ENCODE results near the gene DDX20.

The DDX20 gene

DNA sequence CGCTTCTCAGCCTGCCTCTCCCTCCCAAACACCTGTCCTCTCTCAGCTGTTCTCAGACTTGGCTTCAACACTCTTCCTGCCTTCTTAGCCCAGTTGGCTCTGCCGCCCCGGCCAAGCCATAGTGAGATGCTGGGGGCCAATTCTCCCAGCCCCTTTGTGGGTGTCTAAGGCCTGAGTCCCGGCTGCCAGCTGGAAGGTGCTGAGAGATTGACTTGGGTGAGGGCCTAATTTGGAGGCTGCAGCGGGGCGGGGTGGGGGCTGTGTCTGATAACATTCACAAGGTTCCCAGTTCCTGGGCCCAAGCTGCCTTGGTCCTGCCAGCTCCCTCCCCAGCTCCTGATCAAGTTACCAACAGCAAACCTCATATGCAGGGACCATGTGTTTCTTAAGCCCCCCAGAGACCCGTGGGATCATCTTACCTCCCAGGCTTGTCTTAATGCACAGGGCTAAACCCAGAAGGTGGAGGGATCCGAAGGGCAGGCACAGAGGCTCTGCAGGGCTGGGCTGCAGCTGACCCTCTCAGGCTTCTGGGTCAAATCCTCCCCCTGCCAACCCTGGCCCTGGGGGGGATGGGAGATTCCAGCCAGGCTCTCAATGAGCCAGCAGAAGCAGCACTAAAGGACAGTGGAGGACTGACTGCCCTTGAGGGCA is 26.3 kb upstream of the DDX20 start:
- no peak overlapping the region for H3K4me3 ChIP-seq (ENCODE audit: low read length)
- TF ChIP-seq ZNF274 (IDR thresholded peaks at IDR 0.05; ENCODE audit: low read depth, low read length) = no peak

DNA sequence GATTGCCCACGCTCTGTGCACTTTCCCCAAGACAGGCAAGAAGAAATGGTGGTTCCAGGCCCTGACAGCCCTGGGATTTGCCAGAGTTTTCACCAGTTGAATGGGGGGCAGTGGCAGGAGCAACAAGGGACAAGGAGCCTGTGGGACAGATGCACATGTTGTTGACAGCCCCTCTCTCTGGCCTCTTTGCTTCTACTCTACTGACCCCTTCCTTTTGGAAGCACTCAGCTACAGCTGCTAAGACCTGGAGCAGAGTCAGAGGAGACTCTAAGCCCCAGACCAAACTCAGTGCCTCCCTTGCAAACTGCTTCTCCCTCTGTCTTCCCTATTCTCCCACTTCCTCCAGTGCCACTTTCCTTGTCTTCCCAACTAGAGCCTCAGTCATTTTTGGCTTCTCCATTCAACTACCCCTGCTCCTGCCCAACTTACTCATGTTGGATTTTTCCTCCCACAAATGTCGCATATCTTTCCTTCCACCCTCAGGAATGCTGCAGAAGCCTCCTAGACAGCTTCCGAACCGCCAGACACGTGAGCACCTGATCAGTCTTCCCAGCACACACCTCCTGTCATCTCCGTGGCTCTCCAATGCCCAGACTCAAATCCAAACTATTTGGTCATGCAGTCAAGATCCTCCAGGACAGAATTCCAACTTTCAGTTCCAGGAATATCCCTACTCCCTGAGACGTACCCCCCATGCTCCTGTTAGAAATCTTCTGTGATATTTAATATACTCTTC is 25.6 kb upstream of the DDX20 start:
- H3K4me3 ChIP-seq (ENCODE audit: low read length) = no peak overlapping the region
- TF ChIP-seq ZNF274 (IDR thresholded peaks at IDR 0.05; ENCODE audit: low read depth, low read length) = no peak

DNA sequence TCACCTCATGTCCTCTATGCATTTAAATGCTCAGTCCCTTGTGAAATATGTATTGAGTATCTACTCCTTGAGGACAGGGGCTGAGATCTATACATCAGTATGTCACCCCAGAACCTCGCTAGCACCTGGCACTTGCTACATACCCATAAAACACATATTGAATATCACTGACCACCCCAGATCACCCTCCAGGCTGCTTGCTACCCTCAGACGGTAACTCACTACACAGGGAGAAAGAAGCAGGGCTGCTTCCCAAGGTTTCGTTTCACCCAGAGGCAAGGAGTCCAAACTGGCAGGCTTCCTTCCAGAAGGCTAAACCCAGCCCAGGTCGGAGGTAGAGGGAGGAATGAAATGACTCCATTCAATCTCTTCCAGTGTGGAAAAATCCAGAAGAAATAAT is 25.0 kb upstream of the DDX20 start:
- H3K4me3 ChIP-seq (ENCODE audit: low read length) = no peak overlapping the region
- no peak for TF ChIP-seq ZNF274 (IDR thresholded peaks at IDR 0.05; ENCODE audit: low read depth, low read length)

GRCh38 chr1:111731956-111732355 is 23.7 kb upstream of the DDX20 start:
- H3K4me3 ChIP-seq (ENCODE audit: low read length) = no peak overlapping the region
- no peak for TF ChIP-seq ZNF274 (IDR thresholded peaks at IDR 0.05; ENCODE audit: low read depth, low read length)

DNA sequence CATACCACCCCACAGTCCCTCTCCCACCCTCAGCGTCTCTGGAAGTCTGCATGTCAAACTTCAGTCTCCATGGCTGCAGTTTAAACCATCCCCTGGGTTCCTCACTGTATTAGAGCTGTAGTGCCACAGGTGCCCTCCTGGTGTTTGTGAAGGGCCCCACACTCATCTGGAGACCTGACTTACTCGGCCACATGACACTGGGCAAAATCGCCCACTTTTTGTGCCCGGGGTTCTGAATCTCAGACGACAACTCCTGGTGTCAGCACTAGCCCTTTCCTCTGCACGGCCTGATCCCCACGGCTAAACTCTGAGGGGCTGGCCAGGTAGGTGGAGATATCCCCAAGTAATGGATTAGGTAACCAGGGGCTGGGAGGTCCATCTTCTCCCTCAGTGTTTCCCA is 23.0 kb upstream of the DDX20 start:
- H3K4me3 ChIP-seq (ENCODE audit: low read length) = no peak overlapping the region
- TF ChIP-seq ZNF274 (IDR thresholded peaks at IDR 0.05; ENCODE audit: low read depth, low read length) = no peak

GRCh38 chr1:111733183-111733991 is 22.3 kb upstream of the DDX20 start:
- TF ChIP-seq ZNF274 (IDR thresholded peaks at IDR 0.05; ENCODE audit: low read depth, low read length) = no peak
- H3K4me3 ChIP-seq (ENCODE audit: low read length) = no peak overlapping the region

DNA sequence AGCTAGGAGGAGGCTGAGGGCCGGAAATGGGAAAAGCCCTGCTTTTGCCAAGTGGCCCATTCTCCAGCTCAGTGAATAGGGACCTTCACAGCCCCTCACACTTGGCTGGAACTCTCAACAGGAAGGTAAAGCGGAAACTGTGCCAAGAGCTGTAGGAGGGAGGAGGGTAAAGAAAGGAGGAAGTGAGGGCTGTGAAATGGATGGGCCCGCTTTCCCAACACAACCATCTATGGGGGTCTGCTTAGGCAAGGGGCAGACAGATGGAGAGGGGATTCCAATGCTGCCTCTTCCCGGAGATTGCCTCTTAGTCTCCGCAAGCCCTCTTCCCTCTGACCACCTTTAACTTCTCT is 21.7 kb upstream of the DDX20 start:
- H3K4me3 ChIP-seq (ENCODE audit: low read length) = no peak overlapping the region
- no peak for TF ChIP-seq ZNF274 (IDR thresholded peaks at IDR 0.05; ENCODE audit: low read depth, low read length)

- TF ChIP-seq ZNF274 (IDR thresholded peaks at IDR 0.05; ENCODE audit: low read depth, low read length) = no peak
- H3K4me3 ChIP-seq (ENCODE audit: low read length) = no peak overlapping the region
These were observed 21.3 kb upstream of the DDX20 start for GRCh38 chr1:111734426-111734825.

GRCh38 chr1:111734856-111735255 is 20.8 kb upstream of the DDX20 start:
- no peak overlapping the region for H3K4me3 ChIP-seq (ENCODE audit: low read length)
- TF ChIP-seq ZNF274 (IDR thresholded peaks at IDR 0.05; ENCODE audit: low read depth, low read length) = no peak

DNA sequence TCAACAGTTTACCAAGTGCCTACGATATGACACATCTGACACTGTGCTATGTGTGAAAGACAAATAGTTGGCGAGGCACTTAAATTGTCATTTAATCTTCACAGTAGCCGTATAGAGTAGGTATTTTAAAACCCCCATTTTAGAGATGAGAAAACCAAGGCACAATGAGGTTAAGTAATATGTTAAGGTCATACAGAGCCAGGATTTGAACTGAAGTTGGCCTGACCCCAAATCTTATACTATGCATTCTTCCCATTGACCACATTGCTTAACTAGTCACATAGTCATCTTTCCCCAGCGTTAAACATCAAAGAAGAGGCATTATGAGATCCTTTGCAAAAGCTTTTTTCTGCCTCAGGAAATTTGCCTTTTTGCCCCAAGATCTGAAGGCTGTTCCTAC is 20.4 kb upstream of the DDX20 start:
- H3K4me3 ChIP-seq (ENCODE audit: low read length) = no peak overlapping the region

GRCh38 chr1:111735858-111736544 is 19.7 kb upstream of the DDX20 start:
- H3K4me3 ChIP-seq (ENCODE audit: low read length) = no peak overlapping the region
- TF ChIP-seq ZNF274 (IDR thresholded peaks at IDR 0.05; ENCODE audit: low read depth, low read length) = no peak

More for the DNA sequence above, 20.4 kb upstream of the DDX20 start:
- no peak for TF ChIP-seq ZNF274 (IDR thresholded peaks at IDR 0.05; ENCODE audit: low read depth, low read length)

DNA sequence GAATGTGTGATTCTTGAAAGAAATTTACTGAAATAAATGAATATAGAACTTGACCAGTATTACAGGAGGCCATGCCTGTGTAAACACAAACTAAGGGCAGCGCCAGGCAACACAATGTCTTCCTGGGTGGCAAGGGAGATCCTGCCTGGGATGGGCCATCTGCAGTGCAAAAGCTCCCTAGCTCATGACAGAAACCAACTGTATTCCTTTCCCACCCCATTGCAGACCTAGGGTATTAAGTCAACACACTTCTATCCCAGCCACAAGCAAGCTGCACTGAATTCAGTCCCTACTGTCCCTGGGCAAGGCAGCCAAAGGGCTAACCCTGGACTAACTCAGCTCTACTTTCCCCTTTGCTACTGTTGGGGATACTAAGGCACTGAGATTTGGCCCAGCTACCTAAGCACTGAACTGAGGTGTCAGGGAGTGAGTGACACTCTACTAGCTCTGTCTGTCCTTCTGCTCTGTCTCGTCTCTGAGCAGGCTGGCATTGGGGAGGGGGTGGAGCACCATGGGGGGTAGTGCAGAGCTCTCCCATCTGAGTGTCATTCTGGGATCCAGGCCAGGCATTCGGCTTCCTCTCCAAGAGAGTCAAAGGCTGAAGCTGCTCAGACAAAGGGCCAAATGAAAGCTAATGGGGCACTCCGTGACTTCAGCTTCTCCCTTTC is 19.0 kb upstream of the DDX20 start:
- TF ChIP-seq ZNF274 (IDR thresholded peaks at IDR 0.05; ENCODE audit: low read depth, low read length) = no peak
- H3K4me3 ChIP-seq (ENCODE audit: low read length) = no peak overlapping the region

DNA sequence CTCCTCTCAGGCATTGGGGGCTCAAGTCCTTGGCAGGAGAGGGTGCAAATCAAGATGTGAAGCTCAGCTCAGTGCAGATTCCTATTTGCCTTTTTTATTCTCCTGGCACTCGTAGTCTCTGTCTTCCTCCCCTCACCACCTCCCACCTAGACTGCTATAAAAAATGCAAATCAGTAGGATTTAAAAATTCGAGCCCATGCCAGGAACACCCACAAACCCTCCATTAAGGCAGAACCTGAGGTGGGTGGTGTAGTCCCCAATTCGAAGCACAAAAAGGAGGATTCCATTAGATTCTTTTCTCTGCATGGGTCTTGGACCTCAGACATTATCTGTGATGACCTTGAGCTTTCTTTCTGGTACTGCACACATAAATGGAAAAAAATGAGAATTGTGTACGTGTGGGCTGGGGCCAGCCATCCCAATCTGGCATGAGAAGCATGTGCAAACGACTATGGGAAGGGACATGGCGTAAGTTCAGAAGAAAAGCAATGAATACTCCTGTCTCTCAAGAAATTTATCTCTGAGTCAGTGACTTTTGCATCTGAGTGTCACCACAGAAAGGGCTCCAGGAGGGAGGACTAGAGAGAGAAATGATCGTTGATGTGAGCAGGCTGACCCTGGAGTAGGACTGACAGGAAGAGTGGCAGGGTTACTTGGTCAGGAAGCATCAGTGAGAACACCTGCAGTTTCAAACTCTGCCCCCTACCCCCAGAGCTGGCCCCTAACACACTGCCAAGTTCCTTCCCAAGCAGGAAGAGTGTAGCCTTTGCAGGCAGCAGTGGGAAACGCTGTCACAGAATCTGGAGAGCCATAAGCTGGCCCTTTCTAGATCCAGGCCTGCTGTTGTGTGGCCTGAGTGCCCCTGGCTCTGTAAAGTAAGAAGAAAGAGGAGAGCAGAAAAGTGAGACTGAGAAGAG is 18.2 kb upstream of the DDX20 start:
- no peak for TF ChIP-seq ZNF274 (IDR thresholded peaks at IDR 0.05; ENCODE audit: low read depth, low read length)
- peak overlapping the region; percentile 73; the same call in 1 of the 2 replicates for H3K4me3 ChIP-seq (ENCODE audit: low read length)

Measured in GM08714 (cell line).